ENCODE data around the gene PSEN1.

- no peak for TF ChIP-seq ZNF274 (IDR thresholded peaks at IDR 0.05; ENCODE audit: borderline replicate concordance, extremely low read depth, low read length)
- no peak for TF ChIP-seq SIN3A (conservative IDR thresholded peaks at IDR 0.05 in 1 of 2, IDR thresholded peaks at IDR 0.05 in 1 of 2; ENCODE audit: low read depth in 1 of 2, low read length in 2 of 2)
- no peak for TF ChIP-seq CTCF (IDR thresholded peaks at IDR 0.05; ENCODE audit: control extremely low read depth in 1 of 3, insufficient read depth in 1 of 3, low read depth in 1 of 3, low read length in 3 of 3)
- TF ChIP-seq POLR2A (IDR thresholded peaks at IDR 0.05; ENCODE audit: control extremely low read depth in 1 of 2, low read depth in 2 of 2, low read length in 2 of 2) = no peak
- TF ChIP-seq POLR2AphosphoS5 (IDR thresholded peaks at IDR 0.05; ENCODE audit: low read depth, low read length) = no peak
- TF ChIP-seq EGR1 (IDR thresholded peaks at IDR 0.05; ENCODE audit: borderline replicate concordance, low read depth, low read length) = no peak
- no peak for TF ChIP-seq EZH2 (IDR thresholded peaks at IDR 0.05; ENCODE audit: low read depth, low read length, severe bottlenecking)
These were observed 20.1 kb upstream of the PSEN1 start for GRCh38 chr14:73116079-73116665.

Data from H1 (cell line).